Measurements from ENCODE around the gene ZBED4. TPM values are rescaled to one million over a fixed set of nuclear protein-coding genes. Genes with fewer than 3 reads are reported as not detected.

The ZBED4 gene
- total RNA-seq, 1 donor from 2014 or later: 9.1 TPM

GRCh38 chr22:49811020-49811791, 42.4 kb upstream of the ZBED4 start:
- peaks cover 77% of the 10 kb centered on the region for H3K4me1 ChIP-seq
- no peak for DNase-seq (ENCODE audit: extremely low spot score in 2 of 2)
- no peaks in the 10 kb centered on the region for H3K27me3 ChIP-seq
- H3K9me3 ChIP-seq: no peaks in the 10 kb centered on the region
- H3K4me3 ChIP-seq: no peak overlapping the region
- H3K27ac ChIP-seq: no peak overlapping the region
- peaks cover 0 to 7% of the 10 kb centered on the region in 2 donors for H3K36me3 ChIP-seq
- TF ChIP-seq CTCF (IDR thresholded peaks at IDR 0.05): no peak
- TF ChIP-seq POLR2A (IDR thresholded peaks at IDR 0.05): no peak
- no peak for TF ChIP-seq POLR2AphosphoS5 (IDR thresholded peaks at IDR 0.05; ENCODE audit: insufficient read depth in 1 of 2, low read depth in 1 of 2)
- intact Hi-C loops (cut with DNase I): no loop called here

GRCh38 chr22:49812838-49813237, 40.8 kb upstream of the ZBED4 start:
- Histone ChIP-seq H3K36me3 (peaks cover 0 to 8% of the 10 kb centered on the region in 2 donors), H3K27me3 (no peaks in the 10 kb centered on the region), H3K27ac (no peak overlapping the region), H3K4me1 (peaks cover 88% of the 10 kb centered on the region), H3K9me3 (no peaks in the 10 kb centered on the region), H3K4me3 (no peak overlapping the region)
- DNase-seq (ENCODE audit: extremely low spot score in 2 of 2): no peak
- intact Hi-C loops (cut with DNase I): no loop called here
- TF ChIP-seq POLR2A (IDR thresholded peaks at IDR 0.05): no peak
- no peak for TF ChIP-seq POLR2AphosphoS5 (IDR thresholded peaks at IDR 0.05; ENCODE audit: insufficient read depth in 1 of 2, low read depth in 1 of 2)

GRCh38 chr22:49814164-49814686, 39.4 kb upstream of the ZBED4 start:
- H3K9me3 ChIP-seq: no peaks in the 10 kb centered on the region
- no peak overlapping the region for H3K27ac ChIP-seq
- no peak for DNase-seq (ENCODE audit: extremely low spot score in 2 of 2)
- intact Hi-C loops (cut with DNase I): no loop called here
- H3K36me3 ChIP-seq: peaks cover 0 to 22% of the 10 kb centered on the region in 2 donors
- TF ChIP-seq CTCF (IDR thresholded peaks at IDR 0.05): no peak
- TF ChIP-seq POLR2A (IDR thresholded peaks at IDR 0.05): no peak
- TF ChIP-seq POLR2AphosphoS5 (IDR thresholded peaks at IDR 0.05; ENCODE audit: insufficient read depth in 1 of 2, low read depth in 1 of 2): no peak
- no peak overlapping the region for H3K4me3 ChIP-seq
- peaks cover 77% of the 10 kb centered on the region for H3K4me1 ChIP-seq
- H3K27me3 ChIP-seq: no peaks in the 10 kb centered on the region

GRCh38 chr22:49814856-49815255, 38.8 kb upstream of the ZBED4 start:
- Histone ChIP-seq H3K27me3 (no peaks in the 10 kb centered on the region), H3K9me3 (no peaks in the 10 kb centered on the region), H3K4me1 (peaks cover 73% of the 10 kb centered on the region), H3K36me3 (peaks cover 0 to 28% of the 10 kb centered on the region in 2 donors), H3K4me3 (no peak overlapping the region), H3K27ac (no peak overlapping the region)
- intact Hi-C loops (cut with DNase I): no loop called here
- DNase-seq (ENCODE audit: extremely low spot score in 2 of 2): no peak
- TF ChIP-seq CTCF (IDR thresholded peaks at IDR 0.05) (no peak), POLR2AphosphoS5 (IDR thresholded peaks at IDR 0.05; ENCODE audit: insufficient read depth in 1 of 2, low read depth in 1 of 2) (no peak), POLR2A (IDR thresholded peaks at IDR 0.05) (no peak)

- intact Hi-C loops (cut with DNase I): no loop called here
- peaks cover 73% of the 10 kb centered on the region for H3K4me1 ChIP-seq
- TF ChIP-seq POLR2A (IDR thresholded peaks at IDR 0.05): no peak
- TF ChIP-seq CTCF (IDR thresholded peaks at IDR 0.05): no peak
- no peaks in the 10 kb centered on the region for H3K27me3 ChIP-seq
- peaks cover 0 to 36% of the 10 kb centered on the region in 2 donors for H3K36me3 ChIP-seq
- no peak for DNase-seq (ENCODE audit: extremely low spot score in 2 of 2)
- H3K9me3 ChIP-seq: no peaks in the 10 kb centered on the region
- H3K4me3 ChIP-seq: no peak overlapping the region
- no peak overlapping the region for H3K27ac ChIP-seq
These were observed 38.0 kb upstream of the ZBED4 start for GRCh38 chr22:49815641-49816091.
